ENCODE data around the gene SRMS.
A peak's percentile ranks its signal among the peaks of the same experiment; 100 is the strongest.

SRMS gene

GRCh38 chr20:63586797-63587196 is 39.2 kb upstream of the SRMS start:
- Histone ChIP-seq H3K14ac (ENCODE audit: low read length) (no peak overlapping the region), H2BK120ac (ENCODE audit: insufficient read depth, low read length, poor library complexity) (no peak overlapping the region), H3K9me3 (ENCODE audit: insufficient read depth, low read depth, low read length) (no peaks in the 10 kb centered on the region), H2AFZ (ENCODE audit: insufficient read depth, low read length, poor library complexity) (no peak overlapping the region), H3K4ac (ENCODE audit: low read depth, low read length) (no peak overlapping the region), H3K9ac (ENCODE audit: low read length) (no peak overlapping the region), H4K12ac (ENCODE audit: low read depth, low read length) (no peak overlapping the region), H3K27ac (ENCODE audit: low read depth, low read length) (no peak overlapping the region), H3K18ac (ENCODE audit: low read length) (no peak overlapping the region), H3K79me2 (ENCODE audit: control insufficient read depth, insufficient read depth, low read length, poor library complexity) (no peaks in the 10 kb centered on the region), H2BK5ac (ENCODE audit: low read depth, low read length, poor library complexity) (no peak overlapping the region), H2BK12ac (ENCODE audit: low read length) (no peak overlapping the region), H3K4me3 (ENCODE audit: low read depth, low read length) (no peak overlapping the region), H4K91ac (ENCODE audit: low read depth, low read length) (no peak overlapping the region), H3K79me1 (ENCODE audit: low read length) (no peaks in the 10 kb centered on the region), H2AK5ac (ENCODE audit: low read length) (no peak overlapping the region), H4K8ac (ENCODE audit: low read depth, low read length) (no peak overlapping the region), H3K27me3 (ENCODE audit: insufficient read depth, low read length) (no peaks in the 10 kb centered on the region), H3K4me2 (ENCODE audit: low read length) (no peak overlapping the region), H3K36me3 (ENCODE audit: control insufficient read depth in 1 of 2, insufficient read depth in 2 of 2, low read length in 2 of 2) (peaks cover 39 to 40% of the 10 kb centered on the region in 2 experiments), H3K4me1 (ENCODE audit: control insufficient read depth in 1 of 2, insufficient read depth in 2 of 2, low read length in 2 of 2) (no peaks in the 10 kb centered on the region), H3K23ac (ENCODE audit: low read length) (no peak overlapping the region)
- no peak for DNase-seq
- whole genome bisulfite sequencing (ENCODE audit: extremely low coverage, insufficient coverage, insufficient read length): no CpG with 5 or more reads among the region's 17 CpGs

GRCh38 chr20:63585616-63586565 is 38.3 kb upstream of the SRMS start:
- peaks cover 32 to 33% of the 10 kb centered on the region in 2 experiments for H3K36me3 ChIP-seq (ENCODE audit: control insufficient read depth in 1 of 2, insufficient read depth in 2 of 2, low read length in 2 of 2)
- no peak overlapping the region for H3K18ac ChIP-seq (ENCODE audit: low read length)
- no peak overlapping the region for H3K23ac ChIP-seq (ENCODE audit: low read length)
- no peak overlapping the region for H4K12ac ChIP-seq (ENCODE audit: low read depth, low read length)
- H3K79me1 ChIP-seq (ENCODE audit: low read length): no peaks in the 10 kb centered on the region
- peak overlapping the region; percentile 38 for H3K9ac ChIP-seq (ENCODE audit: low read length)
- no peaks in the 10 kb centered on the region for H3K79me2 ChIP-seq (ENCODE audit: control insufficient read depth, insufficient read depth, low read length, poor library complexity)
- no peaks in the 10 kb centered on the region for H3K4me1 ChIP-seq (ENCODE audit: control insufficient read depth in 1 of 2, insufficient read depth in 2 of 2, low read length in 2 of 2)
- no CpG with 5 or more reads among the region's 22 CpGs for WGBS (ENCODE audit: extremely low coverage, insufficient coverage, insufficient read length)
- H2BK120ac ChIP-seq (ENCODE audit: insufficient read depth, low read length, poor library complexity): no peak overlapping the region
- H3K27ac ChIP-seq (ENCODE audit: low read depth, low read length): no peak overlapping the region
- H2AFZ ChIP-seq (ENCODE audit: insufficient read depth, low read length, poor library complexity): no peak overlapping the region
- no peak for DNase-seq
- no peak overlapping the region for H2BK5ac ChIP-seq (ENCODE audit: low read depth, low read length, poor library complexity)
- no peak overlapping the region for H3K4me2 ChIP-seq (ENCODE audit: low read length)
- H3K14ac ChIP-seq (ENCODE audit: low read length): no peak overlapping the region
- no peaks in the 10 kb centered on the region for H3K27me3 ChIP-seq (ENCODE audit: insufficient read depth, low read length)
- H4K91ac ChIP-seq (ENCODE audit: low read depth, low read length): no peak overlapping the region
- H3K9me3 ChIP-seq (ENCODE audit: insufficient read depth, low read depth, low read length): no peaks in the 10 kb centered on the region
- no peak overlapping the region for H3K4ac ChIP-seq (ENCODE audit: low read depth, low read length)
- no peak overlapping the region for H4K8ac ChIP-seq (ENCODE audit: low read depth, low read length)
- H3K4me3 ChIP-seq (ENCODE audit: low read depth, low read length): no peak overlapping the region
- no peak overlapping the region for H2AK5ac ChIP-seq (ENCODE audit: low read length)
- H2BK12ac ChIP-seq (ENCODE audit: low read length): no peak overlapping the region

DNA sequence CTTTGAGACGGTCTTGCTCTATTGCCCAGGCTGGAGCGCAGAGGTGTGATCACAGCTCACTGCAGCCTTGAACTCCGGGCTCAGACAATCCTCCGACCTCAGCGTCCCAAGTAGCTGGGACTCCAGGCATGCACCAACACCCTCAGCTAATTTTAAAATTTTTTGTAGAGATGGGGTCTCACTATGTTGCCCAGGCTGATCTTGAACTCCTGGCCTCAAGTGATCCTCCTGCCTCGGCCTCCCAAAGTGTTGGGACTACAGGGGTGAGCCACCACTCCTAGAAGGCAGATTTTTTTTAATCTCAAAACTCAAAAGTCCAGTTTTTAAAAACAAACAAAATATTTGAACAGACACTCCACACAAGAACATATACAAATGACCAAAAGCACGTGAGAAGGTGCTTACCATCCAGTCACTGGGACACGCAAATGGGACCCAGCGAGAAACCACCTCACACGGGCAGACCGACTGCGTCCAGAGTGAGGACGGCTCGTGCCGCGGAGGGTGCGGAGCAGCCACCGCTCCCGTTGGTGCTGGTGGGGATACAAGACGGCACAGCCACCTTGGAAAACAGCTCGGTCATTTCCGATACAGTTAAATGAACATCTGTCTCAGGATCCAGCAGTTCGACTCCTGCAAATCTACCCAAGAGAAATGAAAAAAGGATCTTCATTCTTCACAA is 35.0 kb upstream of the SRMS start:
- WGBS (ENCODE audit: extremely low coverage, insufficient coverage, insufficient read length): no CpG with 5 or more reads among the region's 23 CpGs
- peaks cover 4 to 7% of the 10 kb centered on the region in 2 experiments for H3K36me3 ChIP-seq (ENCODE audit: control insufficient read depth in 1 of 2, insufficient read depth in 2 of 2, low read length in 2 of 2)
- no peak overlapping the region for H4K12ac ChIP-seq (ENCODE audit: low read depth, low read length)

GRCh38 chr20:63580796-63581461 is 33.4 kb upstream of the SRMS start:
- H3K18ac ChIP-seq (ENCODE audit: low read length): no peak overlapping the region

More for the DNA sequence above, 35.0 kb upstream of the SRMS start:
- Histone ChIP-seq H4K91ac (ENCODE audit: low read depth, low read length) (no peak overlapping the region), H3K4me3 (ENCODE audit: low read depth, low read length) (no peak overlapping the region), H2AFZ (ENCODE audit: insufficient read depth, low read length, poor library complexity) (no peak overlapping the region), H3K4me1 (ENCODE audit: control insufficient read depth in 1 of 2, insufficient read depth in 2 of 2, low read length in 2 of 2) (no peaks in the 10 kb centered on the region), H4K8ac (ENCODE audit: low read depth, low read length) (no peak overlapping the region), H3K9me3 (ENCODE audit: insufficient read depth, low read depth, low read length) (no peaks in the 10 kb centered on the region), H3K14ac (ENCODE audit: low read length) (no peak overlapping the region), H3K27ac (ENCODE audit: low read depth, low read length) (no peak overlapping the region), H3K4me2 (ENCODE audit: low read length) (no peak overlapping the region), H3K23ac (ENCODE audit: low read length) (no peak overlapping the region), H3K9ac (ENCODE audit: low read length) (no peak overlapping the region), H2AK5ac (ENCODE audit: low read length) (no peak overlapping the region), H3K18ac (ENCODE audit: low read length) (no peak overlapping the region), H2BK12ac (ENCODE audit: low read length) (no peak overlapping the region), H3K79me1 (ENCODE audit: low read length) (no peaks in the 10 kb centered on the region), H2BK120ac (ENCODE audit: insufficient read depth, low read length, poor library complexity) (no peak overlapping the region), H3K27me3 (ENCODE audit: insufficient read depth, low read length) (no peaks in the 10 kb centered on the region), H3K4ac (ENCODE audit: low read depth, low read length) (no peak overlapping the region), H2BK5ac (ENCODE audit: low read depth, low read length, poor library complexity) (no peak overlapping the region), H3K79me2 (ENCODE audit: control insufficient read depth, insufficient read depth, low read length, poor library complexity) (no peaks in the 10 kb centered on the region)
- DNase-seq: no peak

More at GRCh38 chr20:63580796-63581461, 33.4 kb upstream of the SRMS start:
- no peak overlapping the region for H2BK12ac ChIP-seq (ENCODE audit: low read length)
- no peak overlapping the region for H3K23ac ChIP-seq (ENCODE audit: low read length)
- H3K4ac ChIP-seq (ENCODE audit: low read depth, low read length): no peak overlapping the region
- no peak overlapping the region for H3K14ac ChIP-seq (ENCODE audit: low read length)
- H4K12ac ChIP-seq (ENCODE audit: low read depth, low read length): no peak overlapping the region
- H4K91ac ChIP-seq (ENCODE audit: low read depth, low read length): no peak overlapping the region
- no peak overlapping the region for H2BK120ac ChIP-seq (ENCODE audit: insufficient read depth, low read length, poor library complexity)
- no peak overlapping the region for H3K27ac ChIP-seq (ENCODE audit: low read depth, low read length)
- no peaks in the 10 kb centered on the region for H3K4me1 ChIP-seq (ENCODE audit: control insufficient read depth in 1 of 2, insufficient read depth in 2 of 2, low read length in 2 of 2)
- WGBS (ENCODE audit: extremely low coverage, insufficient coverage, insufficient read length): no CpG with 5 or more reads among the region's 12 CpGs
- H3K4me3 ChIP-seq (ENCODE audit: low read depth, low read length): no peak overlapping the region
- H3K27me3 ChIP-seq (ENCODE audit: insufficient read depth, low read length): no peaks in the 10 kb centered on the region
- no peak overlapping the region for H3K4me2 ChIP-seq (ENCODE audit: low read length)
- H3K79me1 ChIP-seq (ENCODE audit: low read length): no peaks in the 10 kb centered on the region
- no peaks in the 10 kb centered on the region for H3K36me3 ChIP-seq (ENCODE audit: control insufficient read depth in 1 of 2, insufficient read depth in 2 of 2, low read length in 2 of 2)
- H3K9me3 ChIP-seq (ENCODE audit: insufficient read depth, low read depth, low read length): no peaks in the 10 kb centered on the region
- no peak overlapping the region for H4K8ac ChIP-seq (ENCODE audit: low read depth, low read length)
- no peak overlapping the region for H2BK5ac ChIP-seq (ENCODE audit: low read depth, low read length, poor library complexity)
- no peak overlapping the region for H3K9ac ChIP-seq (ENCODE audit: low read length)
- no peak overlapping the region for H2AFZ ChIP-seq (ENCODE audit: insufficient read depth, low read length, poor library complexity)
- no peaks in the 10 kb centered on the region for H3K79me2 ChIP-seq (ENCODE audit: control insufficient read depth, insufficient read depth, low read length, poor library complexity)
- H2AK5ac ChIP-seq (ENCODE audit: low read length): no peak overlapping the region
- peak; percentile 78 to 81 for DNase-seq
